Stimulated activated CD8-positive, alpha-beta memory T cell treated with anti-CD3 and anti-CD28 coated beads, Interleukin-7, amount 100 ng/mL, for 48 hours (primary cell): Measurements from ENCODE around the gene LRRC8D.

Experiments
- DNase-seq, 2 donors: peaks; one replicate each; pipeline ENCODE4 v3.0.0-alpha.2; 2020; ENCODE audit warnings: low read depth in 1 of 2; ENCODE audit errors: extremely low read depth in 1 of 2

Gene LRRC8D

DNA sequence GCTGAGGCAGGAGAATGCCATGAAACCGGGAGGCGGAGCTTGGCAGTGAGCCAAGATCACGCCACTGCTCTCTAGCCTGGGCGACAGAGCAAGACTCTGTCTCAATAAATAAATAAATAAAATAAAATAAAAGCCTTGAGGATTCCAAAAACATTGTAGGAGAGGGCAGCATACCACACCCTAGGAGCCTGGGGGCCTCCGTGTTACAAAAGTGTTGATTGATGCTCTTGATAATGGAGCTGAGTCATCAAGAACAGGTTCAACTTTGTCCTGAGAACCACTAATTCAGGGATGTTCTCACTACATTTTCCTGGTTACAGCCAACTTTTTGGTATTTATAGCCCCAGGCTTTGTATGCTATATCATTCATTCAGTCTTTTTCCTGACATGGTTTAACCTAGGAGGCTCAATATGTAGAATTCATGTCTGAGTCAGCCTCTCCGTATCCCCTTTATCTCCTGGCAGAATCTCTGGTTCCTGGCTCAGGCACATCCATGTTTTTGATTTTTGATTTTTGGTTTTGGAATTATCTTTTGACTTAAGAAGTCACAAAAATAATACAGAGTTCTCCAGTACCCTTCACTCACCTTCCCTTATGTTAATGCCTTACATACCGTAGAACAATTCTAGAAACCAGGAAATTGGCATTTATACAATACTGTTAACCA, 69.4 kb downstream of the LRRC8D start:
- DNase-seq, result no peak

DNA sequence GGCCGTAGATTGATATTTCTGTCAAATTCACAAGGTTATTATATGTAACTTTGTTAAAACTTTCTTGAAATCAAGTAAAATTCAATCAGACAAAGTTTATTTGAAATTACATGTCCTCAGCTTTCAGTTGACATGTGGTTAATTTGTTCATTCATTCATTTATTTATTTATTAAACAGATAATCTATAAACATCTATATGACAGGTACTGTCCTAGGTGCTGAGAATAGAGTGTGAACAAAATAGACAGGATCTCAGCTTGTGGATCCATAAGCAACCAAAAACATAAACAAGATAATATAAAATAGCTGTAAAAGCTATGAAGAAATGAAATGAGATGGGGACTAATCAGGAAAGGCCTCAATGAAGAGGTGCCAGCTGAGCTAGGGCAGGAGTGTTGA, 72.0 kb downstream of the LRRC8D start:
- DNase-seq, result no peak

DNA sequence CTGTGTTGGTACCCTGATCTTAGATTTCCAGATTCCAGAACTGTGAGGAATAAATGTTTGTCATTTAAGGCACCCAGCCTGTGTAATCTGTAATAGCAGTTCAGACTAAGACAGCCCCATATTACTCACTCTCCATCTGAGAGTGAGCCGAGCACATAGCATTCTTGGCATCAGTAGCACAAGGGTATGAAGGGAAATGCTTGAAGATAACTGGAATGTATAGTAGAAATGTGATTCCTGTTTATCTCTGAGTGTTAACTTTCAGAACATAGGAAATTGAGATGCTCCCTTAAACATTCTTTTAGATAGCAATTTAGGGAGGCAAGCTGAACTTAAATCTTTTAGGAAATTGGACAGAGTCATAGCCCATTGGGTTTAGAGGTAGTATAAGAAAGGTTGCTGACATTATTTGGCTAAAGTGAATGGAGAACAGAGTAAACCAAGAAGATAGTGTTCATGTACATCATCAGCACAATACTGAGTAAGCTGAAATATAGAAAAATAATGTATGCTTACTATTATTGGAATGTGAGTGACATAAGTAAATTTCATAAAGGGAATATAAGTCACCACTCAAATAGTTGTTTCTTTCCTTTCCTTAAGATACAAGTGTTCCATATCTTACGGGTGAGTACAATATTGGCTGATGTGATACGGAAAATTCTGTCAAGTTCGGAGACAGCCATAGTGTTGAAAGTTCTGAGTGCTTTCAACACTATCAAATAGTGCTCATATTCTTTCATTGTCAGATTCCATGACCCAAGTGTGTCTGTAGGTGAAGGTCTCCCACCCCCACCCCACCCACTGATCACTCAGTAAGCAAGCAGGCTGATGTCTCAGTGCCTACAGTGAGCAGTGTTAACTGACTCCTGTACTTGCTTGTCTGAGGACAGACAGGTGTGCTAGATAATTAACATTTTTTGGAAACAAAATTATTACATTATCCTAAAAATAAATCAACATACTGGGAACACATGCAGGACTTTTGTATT, 73.7 kb downstream of the LRRC8D start:
- no peak for DNase-seq

DNA sequence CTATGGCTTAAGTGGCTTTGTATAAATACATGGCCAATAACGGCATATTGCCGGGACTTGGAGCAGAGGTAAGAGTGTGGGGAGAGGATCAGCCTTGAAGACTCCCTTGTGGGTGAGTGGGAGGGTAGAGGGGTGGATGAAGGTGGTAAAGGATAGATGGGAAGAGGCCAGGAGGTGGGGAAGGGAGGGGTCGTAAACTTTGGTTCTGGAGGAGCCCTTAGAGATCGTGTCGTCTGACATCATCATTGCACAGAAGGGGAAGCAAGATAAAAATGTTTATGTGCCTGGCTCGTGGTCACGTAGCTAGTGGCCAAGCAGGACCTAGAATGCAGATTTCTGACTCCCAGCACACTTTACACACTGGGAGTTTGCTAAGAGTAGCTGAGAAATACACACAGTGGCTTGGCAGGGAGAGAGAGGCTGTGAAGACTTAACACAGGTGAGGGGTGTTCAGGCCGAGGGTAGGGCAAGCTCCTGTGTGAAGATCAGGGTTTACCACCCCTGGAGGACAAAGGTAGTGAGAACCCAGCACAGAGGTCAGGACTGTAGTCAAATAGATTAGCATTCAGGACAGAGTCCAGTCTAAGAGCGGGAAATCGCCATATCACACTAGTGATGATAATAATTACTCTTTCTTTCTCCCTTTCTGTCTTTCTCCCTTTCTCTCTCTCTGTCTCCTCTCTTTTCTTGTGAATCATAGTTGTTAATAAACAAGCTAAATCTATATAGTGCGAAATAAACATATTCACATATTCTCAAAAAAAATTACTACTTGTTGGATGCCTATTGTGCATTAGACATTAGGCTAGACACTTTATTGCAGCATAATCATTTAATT, 75.5 kb downstream of the LRRC8D start:
- DNase-seq, result no peak

DNA sequence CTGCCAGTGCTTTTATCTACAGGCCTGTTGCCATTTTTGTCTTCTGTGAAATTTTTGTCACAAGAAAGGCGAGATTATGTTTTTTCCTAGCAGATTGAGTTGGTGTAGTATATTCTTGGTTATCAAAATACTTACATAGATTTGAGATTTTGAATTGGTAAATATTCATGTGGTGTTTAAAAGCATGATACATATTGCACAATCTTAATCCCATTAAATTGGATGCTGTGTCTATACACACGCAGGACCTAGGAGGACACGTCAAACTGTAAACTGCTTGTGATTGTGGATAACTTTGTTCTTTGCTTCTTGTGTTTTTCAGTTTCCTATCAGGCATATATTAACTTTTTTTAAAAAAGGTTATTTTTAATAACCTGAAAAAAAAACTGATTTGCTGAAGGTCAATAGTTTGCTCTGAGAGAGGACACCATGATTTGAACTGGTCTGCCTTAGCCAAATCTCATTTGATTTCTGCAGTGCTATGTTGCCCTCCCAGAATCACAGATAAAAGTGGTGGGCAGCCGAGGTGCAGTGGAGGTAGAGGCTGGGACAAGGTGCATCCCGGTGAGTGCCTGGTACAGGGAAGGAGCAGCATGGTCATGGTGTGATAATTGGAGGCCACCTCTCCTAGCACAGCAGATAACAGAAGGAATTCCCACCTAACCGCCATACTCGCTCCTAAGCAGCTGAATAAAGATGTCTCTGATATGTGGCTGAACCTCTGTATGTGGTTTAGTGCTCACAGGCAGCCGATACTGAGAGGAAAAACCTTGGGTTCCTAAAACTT, 76.7 kb downstream of the LRRC8D start:
- no peak for DNase-seq

DNA sequence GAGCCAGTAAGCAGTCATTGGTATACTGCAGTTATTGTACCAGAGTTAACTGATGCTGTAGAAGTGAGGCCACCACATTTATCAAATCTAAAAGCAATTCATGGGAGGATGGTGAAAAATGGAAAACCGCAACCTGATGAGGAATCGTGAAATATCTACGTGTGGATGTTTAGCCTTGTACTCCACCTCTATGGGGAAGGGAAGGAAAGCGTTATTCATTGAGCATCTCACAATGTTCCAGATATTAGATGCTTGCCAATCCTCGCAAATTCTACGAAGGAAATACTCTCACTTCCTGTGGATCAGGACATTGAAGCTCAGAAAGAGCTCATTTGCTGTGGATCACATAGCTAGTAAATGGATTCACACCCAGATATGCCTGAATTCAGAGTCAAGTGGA, 77.3 kb downstream of the LRRC8D start:
- DNase-seq, result no peak

DNA sequence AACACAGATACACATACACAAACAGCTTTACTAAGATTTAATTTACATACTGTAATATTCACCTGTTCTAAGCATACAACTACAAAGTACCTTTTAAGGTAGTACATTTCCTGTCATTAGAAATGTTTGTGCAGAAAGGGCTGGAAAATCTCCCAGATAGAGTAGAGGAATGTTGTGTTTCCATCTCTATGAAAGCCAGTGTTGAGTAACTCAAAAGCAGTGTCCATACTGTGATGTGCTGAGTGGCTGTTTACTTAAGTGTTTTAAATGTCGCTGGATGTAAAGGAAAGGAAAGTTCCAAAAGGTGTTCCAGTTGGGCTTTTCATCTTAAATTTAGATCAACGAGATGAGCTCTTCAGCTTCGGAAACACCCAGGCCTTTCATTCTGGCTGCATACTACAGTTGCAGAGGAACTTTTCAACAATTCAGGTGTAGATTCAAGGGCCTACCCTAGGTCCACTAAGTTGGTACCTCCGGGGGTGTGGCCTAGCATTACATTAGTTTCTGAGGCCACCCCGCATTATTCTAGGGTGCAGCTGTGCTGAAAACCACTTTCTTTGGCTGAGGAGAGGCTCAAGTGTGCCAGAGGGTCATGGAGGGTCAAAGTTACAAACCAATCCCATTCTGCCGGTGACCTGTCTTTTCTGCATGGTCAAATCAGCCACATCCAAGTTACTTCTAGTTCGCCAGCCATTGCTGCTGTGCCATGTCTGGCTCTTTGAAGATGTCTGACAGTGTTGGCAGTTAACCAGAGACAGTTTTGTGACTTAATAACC, 78.1 kb downstream of the LRRC8D start:
- no peak for DNase-seq

DNA sequence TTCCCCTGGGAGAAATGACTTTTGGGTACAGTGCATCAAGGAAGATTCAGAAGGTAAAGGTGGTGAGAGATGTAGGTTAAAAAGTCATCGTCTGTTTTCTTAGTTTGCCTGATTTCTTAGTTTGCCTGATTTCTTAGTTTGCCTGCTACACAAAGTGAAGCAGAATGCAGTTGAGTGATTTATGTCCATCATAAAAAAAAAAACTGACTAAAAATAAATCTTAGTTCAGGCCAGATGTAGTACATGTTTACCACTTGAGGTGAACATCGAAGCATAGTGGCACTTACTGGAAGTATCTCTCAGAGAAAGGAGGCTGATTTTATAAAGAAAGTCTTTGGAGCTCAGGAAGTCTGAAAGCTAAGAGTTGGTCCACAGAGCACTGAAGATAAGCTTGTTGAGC, 79.5 kb downstream of the LRRC8D start:
- DNase-seq, result no peak

DNA sequence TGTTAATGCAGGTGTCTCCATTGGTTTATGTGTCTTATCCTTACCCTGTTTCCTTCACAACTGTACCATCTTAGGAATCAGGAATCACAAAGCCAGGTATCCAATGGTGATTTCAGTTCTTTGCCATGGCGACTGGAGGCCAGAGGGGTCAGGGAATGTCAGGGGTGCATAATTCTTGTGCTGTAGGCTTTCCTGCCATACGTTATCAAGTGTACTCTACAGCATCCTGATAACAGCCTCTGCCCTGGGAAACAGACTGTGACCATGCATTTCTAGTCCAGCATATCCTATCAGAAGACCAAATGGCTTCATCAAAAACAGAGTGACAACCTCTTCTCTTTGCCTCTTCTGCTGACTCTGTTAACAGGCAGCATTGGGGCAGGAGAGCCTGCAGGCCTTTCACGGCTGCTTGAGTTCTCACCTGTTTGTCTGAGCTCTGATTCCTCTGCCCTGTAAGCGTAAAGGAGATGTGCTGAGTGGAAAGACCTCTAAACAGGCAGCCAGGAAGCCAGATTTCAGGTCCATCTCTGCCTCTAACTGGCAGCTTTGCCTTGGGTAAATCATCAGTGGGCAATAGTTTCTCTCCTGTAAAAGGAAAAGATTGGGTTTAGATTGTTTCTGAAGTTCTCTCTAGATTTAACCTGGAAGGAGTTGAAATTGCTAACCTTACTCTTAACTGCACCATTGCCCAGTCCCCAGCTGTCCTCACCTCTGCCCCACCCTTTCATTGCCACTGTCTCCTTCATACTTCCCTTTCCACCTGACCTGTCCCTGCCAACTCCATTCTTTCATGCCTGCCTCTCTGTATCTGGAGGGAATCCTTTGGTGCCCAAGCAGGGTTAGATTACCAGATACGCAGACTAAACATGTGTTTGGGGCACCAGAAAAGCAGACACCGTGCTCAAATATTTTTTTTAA, 80.2 kb downstream of the LRRC8D start:
- DNase-seq, result no peak

DNA sequence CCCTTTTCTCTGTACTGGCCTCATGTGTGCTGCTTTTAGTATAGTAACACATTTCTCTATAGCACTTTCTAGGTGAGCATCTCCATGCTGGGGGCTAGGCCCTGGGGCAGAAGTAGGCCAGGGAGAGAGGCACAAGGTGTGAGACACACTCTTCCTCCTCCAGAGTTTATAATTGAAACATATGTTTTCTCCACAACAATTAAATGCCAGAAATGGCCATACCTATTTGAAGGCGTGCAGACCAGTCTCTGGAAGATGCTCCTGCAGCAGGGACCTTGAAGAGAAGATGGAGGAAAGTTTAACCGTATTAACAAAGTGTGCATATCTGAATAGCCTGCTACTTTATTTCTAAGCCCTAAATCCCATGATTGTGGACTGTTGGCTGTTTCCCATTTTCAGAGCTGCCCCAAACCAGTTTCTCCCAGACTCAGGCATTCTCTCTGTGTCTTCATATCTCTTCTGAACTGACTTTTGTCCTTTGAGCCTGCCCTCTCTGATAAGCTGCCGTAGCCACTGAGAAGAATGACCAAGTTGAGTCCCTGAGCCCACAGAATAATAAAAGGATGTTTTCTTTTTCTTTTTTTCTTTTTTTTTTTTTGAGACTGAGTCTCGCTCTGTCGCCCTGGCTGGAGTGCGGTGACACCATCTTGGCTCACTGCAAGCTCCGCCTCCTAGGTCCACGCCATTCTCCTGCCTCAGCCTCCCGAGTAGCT, 81.3 kb downstream of the LRRC8D start:
- DNase-seq, result no peak

DNA sequence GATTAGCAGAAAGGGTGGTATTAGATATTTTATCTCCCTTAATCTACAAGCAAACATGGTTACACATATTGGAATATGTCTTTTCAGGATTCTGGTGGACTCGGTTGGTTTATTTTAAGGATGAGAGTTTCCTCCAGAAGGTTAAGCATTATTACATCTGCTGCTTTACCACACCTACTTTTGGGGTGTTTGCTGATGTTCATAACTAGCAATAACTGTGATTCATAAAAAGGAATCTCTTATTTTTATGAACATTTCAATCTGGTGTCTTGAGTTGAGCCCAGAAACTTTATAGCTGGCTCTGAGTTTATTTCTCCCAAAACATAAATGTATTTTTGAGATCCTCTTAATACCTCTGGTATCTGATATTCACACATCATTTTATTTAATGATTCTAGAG, 82.7 kb downstream of the LRRC8D start:
- DNase-seq, result no peak

DNA sequence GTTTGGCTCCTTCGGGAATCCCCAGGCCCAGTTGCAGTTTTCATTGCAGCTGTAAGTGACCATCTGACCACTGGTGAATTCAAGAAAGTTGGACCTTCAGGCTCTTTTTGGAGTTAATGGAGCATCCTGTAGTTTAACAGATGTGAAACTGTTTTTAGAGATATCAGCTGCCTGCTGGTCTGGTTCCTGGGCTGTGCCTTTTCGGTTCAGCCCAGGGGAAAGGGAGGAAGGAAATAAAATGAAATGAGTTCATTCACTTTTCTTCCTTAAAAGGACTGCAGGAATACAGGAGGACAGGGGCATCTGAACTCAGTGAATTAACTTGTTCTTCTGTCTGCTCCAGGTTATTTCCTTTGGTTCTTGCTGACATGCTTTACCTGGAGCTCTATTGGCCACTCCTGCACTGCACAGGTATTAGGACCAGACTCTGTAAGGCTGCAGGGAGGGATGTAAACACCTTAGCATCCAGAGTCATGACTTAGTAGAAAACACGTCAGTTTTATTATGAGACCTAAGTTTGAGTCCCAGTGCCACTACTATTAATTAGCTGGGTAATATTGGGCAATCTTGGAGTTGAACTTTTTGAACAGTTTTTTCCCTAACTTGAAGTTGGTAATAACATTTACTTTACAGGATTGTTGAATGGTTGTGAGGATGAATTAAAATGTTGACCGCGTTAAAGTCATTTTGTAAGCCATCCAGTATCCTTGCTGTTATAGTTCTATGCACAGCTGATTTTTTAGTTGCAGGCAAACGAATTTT, 83.6 kb downstream of the LRRC8D start:
- no peak for DNase-seq

DNA sequence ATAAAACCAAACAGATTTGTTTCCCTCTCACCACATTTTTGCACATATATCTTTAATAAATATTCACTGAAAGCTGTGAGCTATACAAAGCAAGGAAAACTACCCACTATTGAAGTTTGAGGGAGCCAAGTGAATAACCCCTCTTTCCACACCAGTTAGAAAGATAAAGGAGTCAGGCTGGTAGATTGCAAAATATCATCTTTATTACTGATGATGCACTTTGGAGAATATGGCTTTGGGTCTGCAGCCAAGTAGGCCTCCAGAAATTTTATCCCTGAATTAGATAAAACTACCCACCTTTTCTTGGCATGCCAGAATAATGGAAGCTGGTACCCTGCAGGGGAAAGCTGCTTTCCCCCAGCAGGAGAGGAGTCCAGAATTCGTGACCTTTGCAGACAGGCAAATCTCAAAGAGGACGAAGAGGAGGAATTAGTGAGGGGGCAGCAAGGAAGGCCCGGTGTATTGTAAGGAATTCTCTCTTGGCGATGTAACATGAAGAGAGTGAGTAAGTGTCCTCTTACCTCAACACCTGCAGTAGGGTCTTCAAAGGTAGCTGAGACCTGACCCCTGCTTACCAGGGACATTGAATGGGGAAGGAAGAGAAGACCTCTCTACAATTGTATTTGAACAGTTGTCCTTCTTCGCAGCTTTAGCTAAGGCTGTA, 84.7 kb downstream of the LRRC8D start:
- DNase-seq, result no peak

DNA sequence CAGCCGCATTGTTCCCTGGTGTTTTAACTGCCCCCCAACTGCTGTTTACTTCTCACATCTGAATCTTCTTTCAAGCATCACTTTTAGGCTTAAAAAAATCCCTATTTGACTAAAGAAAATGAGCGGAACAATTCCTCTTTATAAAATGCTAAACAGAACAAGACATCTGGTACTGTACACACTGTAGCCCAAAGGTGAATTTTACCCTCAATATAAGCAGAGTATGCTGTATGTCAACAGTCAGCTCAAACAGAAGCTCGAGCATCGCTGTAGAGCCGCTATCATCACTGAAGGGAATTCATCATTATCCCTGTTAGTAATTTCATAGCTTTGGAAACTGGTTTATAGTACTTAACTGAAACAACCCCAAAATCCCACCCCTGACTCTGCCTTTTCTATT, 85.3 kb downstream of the LRRC8D start:
- DNase-seq, result no peak

DNA sequence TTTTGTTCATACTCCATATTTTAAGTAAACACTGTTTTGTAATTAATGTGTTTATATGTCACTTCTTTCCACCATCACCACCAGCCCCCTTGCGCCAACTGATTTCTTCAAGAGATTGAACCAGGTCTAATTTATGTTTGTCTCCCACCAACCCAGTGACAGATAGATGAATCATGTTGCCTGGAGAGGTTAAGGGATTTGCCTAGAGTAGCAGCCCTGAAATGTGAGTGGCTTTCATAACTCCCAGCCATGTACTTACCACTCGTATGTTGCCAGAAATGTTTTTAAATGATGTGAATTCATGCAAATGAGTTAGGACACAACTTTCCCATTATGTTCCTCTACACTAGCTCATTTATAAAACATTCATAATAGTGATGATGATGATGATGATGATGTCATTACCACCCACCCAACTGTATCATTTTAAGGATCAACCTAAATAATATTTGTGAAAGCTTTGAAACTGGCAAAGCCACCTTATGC, 86.9 kb downstream of the LRRC8D start:
- no peak for DNase-seq

DNA sequence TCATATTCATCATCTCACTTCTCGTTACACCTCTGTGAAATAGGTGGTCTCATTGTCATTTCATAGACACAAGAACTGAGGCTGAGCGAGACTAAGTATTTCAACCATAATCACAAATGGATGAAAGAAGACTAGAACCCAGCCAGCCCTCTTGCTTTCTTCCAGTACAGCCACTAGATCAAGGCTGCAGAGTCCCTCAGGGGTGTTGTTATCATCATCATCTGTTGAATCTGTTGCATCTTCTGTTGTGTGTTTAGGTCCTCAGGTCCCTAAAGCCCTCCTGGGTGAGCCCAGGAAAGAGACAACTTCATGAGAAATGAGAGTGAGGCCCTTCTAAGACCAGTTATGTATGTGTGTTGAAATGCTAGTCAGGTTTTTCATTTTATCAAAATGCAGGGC, 87.4 kb downstream of the LRRC8D start:
- no peak for DNase-seq
